RWPE2 (cell line): ENCODE measurements around the gene SBF1.
"Not testable (repeated sequence)": the region's sequence is repeated elsewhere in the genome, so short reads cannot be mapped to it uniquely, and the experiment has no call there.

Experiments used
- ATAC-seq: fragments of 200-7000 bp; cut with Tn5 transposase; 3 replicates; pipeline ENCODE4 v1.9.1; 2021; ENCODE audit warnings: low read depth
- DNase-seq: peaks from one replicate; pipeline ENCODE4 v3.0.0-alpha.2; 2020; ENCODE audit warnings: low spot score
- H3K27ac ChIP-seq: fragments of 450-650 bp; 2 replicates; pipeline ENCODE4 v1.5.1; 2017; ENCODE audit warnings: mild to moderate bottlenecking; ENCODE audit not compliant: poor library complexity, severe bottlenecking
- H3K27me3 ChIP-seq: fragments of 250-450 bp; sonication (Bioruptor Pico); 2 replicates; pipeline ENCODE4 v1.5.1; 2021; ENCODE audit warnings: mild to moderate bottlenecking, moderate library complexity; ENCODE audit not compliant: insufficient read depth, poor library complexity, severe bottlenecking
- H3K36me3 ChIP-seq: fragments of 250-450 bp; sonication (Bioruptor Pico); 2 replicates; pipeline ENCODE4 v1.5.1; 2020; ENCODE audit warnings: low read depth, mild to moderate bottlenecking, moderate library complexity
- H3K4me1 ChIP-seq: fragments of 250-450 bp; sonication (Bioruptor Pico); 2 replicates; pipeline ENCODE4 v1.5.1; 2021; ENCODE audit warnings: mild to moderate bottlenecking, moderate library complexity; ENCODE audit not compliant: insufficient read depth, poor library complexity, severe bottlenecking
- H3K4me3 ChIP-seq: fragments of 250-450 bp; sonication (Bioruptor Pico); 2 replicates; pipeline ENCODE4 v1.5.1; 2021; ENCODE audit warnings: mild to moderate bottlenecking, moderate library complexity; ENCODE audit not compliant: severe bottlenecking
- H3K9me3 ChIP-seq: fragments of 250-450 bp; sonication (Bioruptor Pico); 2 replicates; pipeline ENCODE4 v1.5.1; 2021; ENCODE audit warnings: mild to moderate bottlenecking, moderate library complexity; ENCODE audit not compliant: severe bottlenecking
- TF ChIP-seq, protein P1 (sequence below): fragments of 450-650 bp; IDR thresholded peaks from one replicate; pipeline ENCODE4 v1.5.1; 2017; ENCODE audit warnings: mild to moderate bottlenecking, moderate library complexity; ENCODE audit not compliant: poor library complexity, severe bottlenecking

Gene SBF1

DNA sequence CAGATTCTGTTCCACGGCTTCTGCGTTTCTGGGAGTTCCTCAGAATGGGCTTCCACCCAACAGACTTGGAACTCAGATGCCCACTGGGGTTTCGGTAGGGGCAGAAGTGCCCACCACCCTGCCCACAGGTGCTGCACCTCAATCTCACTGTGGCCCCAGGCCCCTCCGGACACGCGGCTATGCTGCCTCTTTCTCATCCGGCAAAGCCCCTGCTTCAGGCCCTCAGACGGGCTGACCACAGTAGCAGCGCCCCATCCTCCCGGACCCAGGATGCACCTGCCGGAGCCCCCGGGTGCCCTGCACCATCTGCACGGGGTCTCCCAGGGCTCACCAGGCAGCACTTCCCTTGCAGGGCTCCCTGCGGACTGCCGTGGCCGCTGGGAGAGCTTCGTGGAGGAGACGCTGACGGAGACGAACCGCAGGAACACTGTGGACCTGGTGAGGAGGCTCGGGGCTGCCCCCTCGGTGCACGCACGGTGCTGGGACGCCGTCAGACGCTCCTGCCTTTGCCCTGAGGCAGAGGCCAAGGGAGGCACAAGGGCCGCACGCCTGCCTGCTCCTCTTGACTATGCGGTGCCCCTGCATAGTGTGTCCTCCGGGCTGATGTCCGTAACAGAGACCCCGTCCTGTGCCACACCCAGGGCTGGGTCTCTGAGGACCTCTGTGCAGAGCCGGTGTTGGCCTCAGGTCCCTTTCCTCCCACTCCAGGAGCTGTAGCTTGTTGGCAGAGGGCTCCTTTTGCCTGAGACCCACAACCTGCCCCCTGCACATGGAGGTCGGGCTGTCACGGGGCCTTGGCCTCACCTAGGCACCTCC, 38.6 kb downstream of the SBF1 start:
- Histone ChIP-seq H3K27ac (peak overlapping the region; percentile 28), H3K9me3 (no peaks in the 10 kb centered on the region), H3K4me3 (no peak overlapping the region), H3K4me1 (no peaks in the 10 kb centered on the region), H3K27me3 (no peaks in the 10 kb centered on the region), H3K36me3 (peaks cover 55% of the 10 kb centered on the region)
- TF ChIP-seq, protein P1, sequence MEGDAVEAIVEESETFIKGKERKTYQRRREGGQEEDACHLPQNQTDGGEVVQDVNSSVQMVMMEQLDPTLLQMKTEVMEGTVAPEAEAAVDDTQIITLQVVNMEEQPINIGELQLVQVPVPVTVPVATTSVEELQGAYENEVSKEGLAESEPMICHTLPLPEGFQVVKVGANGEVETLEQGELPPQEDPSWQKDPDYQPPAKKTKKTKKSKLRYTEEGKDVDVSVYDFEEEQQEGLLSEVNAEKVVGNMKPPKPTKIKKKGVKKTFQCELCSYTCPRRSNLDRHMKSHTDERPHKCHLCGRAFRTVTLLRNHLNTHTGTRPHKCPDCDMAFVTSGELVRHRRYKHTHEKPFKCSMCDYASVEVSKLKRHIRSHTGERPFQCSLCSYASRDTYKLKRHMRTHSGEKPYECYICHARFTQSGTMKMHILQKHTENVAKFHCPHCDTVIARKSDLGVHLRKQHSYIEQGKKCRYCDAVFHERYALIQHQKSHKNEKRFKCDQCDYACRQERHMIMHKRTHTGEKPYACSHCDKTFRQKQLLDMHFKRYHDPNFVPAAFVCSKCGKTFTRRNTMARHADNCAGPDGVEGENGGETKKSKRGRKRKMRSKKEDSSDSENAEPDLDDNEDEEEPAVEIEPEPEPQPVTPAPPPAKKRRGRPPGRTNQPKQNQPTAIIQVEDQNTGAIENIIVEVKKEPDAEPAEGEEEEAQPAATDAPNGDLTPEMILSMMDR: no peak
- peak; percentile 65 for DNase-seq
- ATAC-seq: no peak

DNA sequence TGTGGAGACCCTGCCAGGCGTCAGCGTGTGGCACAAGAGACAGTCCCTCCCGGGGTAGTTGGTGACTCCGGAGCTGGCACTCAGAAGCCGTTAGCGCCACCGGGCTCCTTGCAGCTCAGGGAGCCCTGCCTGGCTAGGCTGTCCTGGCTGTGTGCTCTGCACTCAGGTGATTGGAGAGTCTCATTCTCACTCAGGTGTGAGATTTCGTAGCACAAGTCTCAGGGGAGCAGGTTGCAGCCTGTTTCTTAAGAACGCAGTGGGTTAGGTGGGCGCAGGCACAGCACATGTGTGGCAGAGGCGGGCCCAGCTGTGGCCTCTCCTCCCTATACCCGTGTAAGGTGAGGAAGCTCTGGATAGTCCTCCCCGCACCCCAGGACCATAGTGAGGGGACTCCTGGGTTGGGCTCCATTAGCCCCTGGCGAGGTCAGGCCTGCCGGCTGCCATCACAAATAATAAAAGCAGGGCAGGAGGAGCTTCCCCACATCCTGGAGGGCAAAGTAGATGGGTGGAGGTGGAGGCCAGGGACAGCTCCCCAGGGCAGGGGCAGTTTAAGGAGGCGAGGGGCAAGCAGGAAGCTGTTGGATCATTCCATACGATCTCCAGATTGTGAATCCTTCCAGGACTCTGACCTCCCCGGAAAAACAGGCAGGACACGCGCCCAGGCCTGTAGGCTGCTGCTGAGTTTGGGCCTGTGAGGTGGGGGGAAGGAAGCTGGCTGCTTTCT, 39.4 kb downstream of the SBF1 start:
- Histone ChIP-seq H3K4me3 (no peak overlapping the region), H3K27ac (peak overlapping the region; percentile 28), H3K9me3 (no peaks in the 10 kb centered on the region), H3K27me3 (no peaks in the 10 kb centered on the region), H3K4me1 (no peaks in the 10 kb centered on the region), H3K36me3 (peaks cover 53% of the 10 kb centered on the region)
- DNase-seq: peak; percentile 51
- TF ChIP-seq, protein P1: no peak
- peak; percentile 49 for ATAC-seq

- Histone ChIP-seq H3K27ac (no peak overlapping the region), H3K4me3 (no peak overlapping the region), H3K27me3 (no peaks in the 10 kb centered on the region), H3K36me3 (peaks cover 53% of the 10 kb centered on the region), H3K9me3 (no peaks in the 10 kb centered on the region), H3K4me1 (no peaks in the 10 kb centered on the region)
- TF ChIP-seq, protein P1: no peak
- peak; percentile 55 for DNase-seq
- ATAC-seq: no peak
Observed at GRCh38 chr22:50434849-50435248, 40.0 kb downstream of the SBF1 start.

- peak; percentile 52 for DNase-seq
- H3K36me3 ChIP-seq: peaks cover 56% of the 10 kb centered on the region
Observed at GRCh38 chr22:50432877-50433510, 41.8 kb downstream of the SBF1 start.

DNA sequence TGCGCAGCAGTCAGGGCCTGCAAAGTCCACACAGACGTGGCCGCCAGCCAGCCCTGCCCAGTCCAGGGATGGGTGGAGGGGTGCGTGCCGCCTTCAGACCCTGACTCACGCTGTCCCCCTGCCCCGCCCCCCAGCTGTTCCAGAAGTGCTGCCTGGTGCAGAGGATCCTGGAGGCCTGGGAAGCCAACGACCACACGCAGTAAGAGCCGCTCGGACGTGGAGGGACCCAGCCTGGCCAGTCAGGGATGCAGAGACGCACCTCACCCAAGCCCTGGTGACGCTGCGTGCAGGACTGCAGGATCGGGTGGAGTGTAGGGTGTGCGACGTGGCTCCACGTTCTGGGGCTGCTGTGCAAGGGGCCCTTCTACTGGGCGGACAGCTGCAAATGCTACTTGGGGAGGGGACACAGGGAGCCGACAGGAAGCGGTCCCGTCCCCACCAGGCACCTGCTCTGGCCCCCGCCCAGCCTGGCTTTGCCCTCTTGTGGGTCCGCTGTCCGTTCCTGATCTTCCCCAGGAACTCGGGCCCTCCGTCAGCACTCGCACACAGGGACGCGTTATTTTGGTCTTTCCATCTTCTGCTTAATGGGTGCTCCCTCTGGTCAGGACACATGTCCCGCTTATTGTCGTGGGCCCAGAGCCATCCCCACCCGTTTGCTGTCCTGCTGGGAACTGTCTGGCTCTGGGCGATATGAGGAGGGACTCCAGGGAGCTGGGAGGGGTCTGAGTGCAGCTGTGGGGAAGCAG, 42.5 kb downstream of the SBF1 start:
- DNase-seq (peak; percentile 61), ATAC-seq (no peak)
- no peak overlapping the region for H3K4me3 ChIP-seq
- no peaks in the 10 kb centered on the region for H3K4me1 ChIP-seq
- H3K27ac ChIP-seq: no peak overlapping the region
- no peaks in the 10 kb centered on the region for H3K27me3 ChIP-seq
- peaks cover 58% of the 10 kb centered on the region for H3K36me3 ChIP-seq
- no peaks in the 10 kb centered on the region for H3K9me3 ChIP-seq
- TF ChIP-seq, protein P1: no peak

More at GRCh38 chr22:50432877-50433510, 41.8 kb downstream of the SBF1 start:
- H3K9me3 ChIP-seq, H3K27me3 ChIP-seq, H3K4me1 ChIP-seq, H3K4me3 ChIP-seq, ATAC-seq, H3K27ac ChIP-seq: not testable (repeated sequence)
